IMR-90 (cell line): ENCODE data around the gene RPS19BP1. TPM values are rescaled to one million over a fixed set of nuclear protein-coding genes. Genes with fewer than 3 reads are reported as not detected.

ENCODE experiments used
- ATAC-seq: fragments of 200-7000 bp; cut with Tn5 transposase; 2 replicates; pipeline ENCODE4 v1.9.1; 2020; ENCODE audit warnings: low read depth, mild to moderate bottlenecking, moderate library complexity
- BruUV-seq: library from RNA; stranded (reverse); fragments of 400-500 nt; replicated peaks from 2 replicates; lab custom pipeline; 2021; lab: Mats Ljungman, UMichigan
- CTCF ChIA-PET: fragments of 300-600 bp; formaldehyde crosslinking; extraction: SDS; loops from one replicate; lab custom pipeline; 2021; ENCODE audit warnings: antibody characterized with exemption; lab: Yijun Ruan, JAX
- POLR2A ChIA-PET: fragments of 300-600 bp; sonication (Branson Sonifier 250); formaldehyde crosslinking; loops from one replicate; lab custom pipeline; 2022; ENCODE audit warnings: antibody characterized with exemption; ENCODE audit not compliant: unreplicated experiment; lab: Charles Lee
- DNase-seq: peaks from one replicate; pipeline ENCODE4 v3.0.0; 2013
- H2AFZ ChIP-seq: replicated peaks from 2 replicates; pipeline ENCODE3; 2013; ENCODE audit warnings: low read length, mild to moderate bottlenecking; ENCODE audit not compliant: poor library complexity
- H2AK5ac ChIP-seq: 2 replicates; pipeline ENCODE4 v1.6.1; 2013; ENCODE audit warnings: low read depth, low read length, inconsistent platforms
- H2AK9ac ChIP-seq: replicated peaks from 2 replicates; pipeline ENCODE3; 2013; ENCODE audit warnings: mild to moderate bottlenecking, low read depth, low read length, moderate library complexity; ENCODE audit not compliant: poor library complexity
- H2BK120ac ChIP-seq: 2 replicates; pipeline ENCODE4 v1.6.1; 2013; ENCODE audit warnings: low read depth, low read length, inconsistent platforms
- H2BK15ac ChIP-seq: 3 replicates; pipeline ENCODE4 v1.6.1; 2013; ENCODE audit warnings: low read depth, low read length, inconsistent platforms
- H2BK20ac ChIP-seq: 2 replicates; pipeline ENCODE4 v1.6.1; 2013; ENCODE audit warnings: low read depth, mild to moderate bottlenecking, inconsistent platforms, low read length, moderate library complexity
- H2BK5ac ChIP-seq: 2 replicates; pipeline ENCODE4 v1.6.1; 2013; ENCODE audit warnings: mild to moderate bottlenecking, low read depth, low read length, inconsistent platforms; ENCODE audit not compliant: poor library complexity, severe bottlenecking
- H3K14ac ChIP-seq: replicated peaks from 2 replicates; pipeline ENCODE4 v1.6.1; 2013; ENCODE audit warnings: low read depth, low read length, inconsistent platforms
- H3K18ac ChIP-seq: 2 replicates; pipeline ENCODE4 v1.6.1; 2013; ENCODE audit warnings: low read depth, low read length, control low read depth
- H3K23ac ChIP-seq: 2 replicates; pipeline ENCODE4 v1.6.1; 2013; ENCODE audit warnings: low read depth, low read length, inconsistent platforms
- H3K27ac ChIP-seq: 2 replicates; pipeline ENCODE4 v1.5.1; 2013; ENCODE audit warnings: mild to moderate bottlenecking, control low read depth, low read length; ENCODE audit not compliant: insufficient read depth
- H3K27me3 ChIP-seq: 2 replicates; pipeline ENCODE4 v1.6.1; 2013; ENCODE audit warnings: low read length; ENCODE audit not compliant: control insufficient read depth, insufficient read depth
- H3K36me3 ChIP-seq: 2 replicates; pipeline ENCODE4 v1.6.1; 2013; ENCODE audit warnings: low read length, mixed read lengths; ENCODE audit not compliant: control insufficient read depth, insufficient read depth
- H3K4ac ChIP-seq: 2 replicates; pipeline ENCODE4 v1.6.1; 2013; ENCODE audit warnings: low read depth, low read length, inconsistent platforms
- H3K4me1 ChIP-seq: 2 replicates; pipeline ENCODE4 v1.6.1; 2013; ENCODE audit warnings: low read length, mixed read lengths; ENCODE audit not compliant: control insufficient read depth, insufficient read depth
- H3K4me2 ChIP-seq: 2 replicates; pipeline ENCODE4 v1.6.1; 2013; ENCODE audit warnings: low read depth, mild to moderate bottlenecking, control low read depth, low read length, moderate library complexity
- H3K4me3 ChIP-seq: 2 replicates; pipeline ENCODE4 v1.5.1; 2013; ENCODE audit warnings: low read depth, mild to moderate bottlenecking, control low read depth, low read length, moderate library complexity; ENCODE audit not compliant: insufficient read depth
- H3K56ac ChIP-seq: 2 replicates; pipeline ENCODE4 v1.6.1; 2013; ENCODE audit warnings: low read length, inconsistent platforms; ENCODE audit not compliant: insufficient read depth; ENCODE audit errors: extremely low read depth
- H3K79me1 ChIP-seq, 2 experiments: 2 replicates each; pipeline ENCODE4 v1.6.1; 2013; ENCODE audit warnings: low read length in 2 of 2, inconsistent platforms in 1 of 2, low read depth in 1 of 2
- H3K9ac ChIP-seq: 2 replicates; pipeline ENCODE4 v1.6.1; 2013; ENCODE audit warnings: low read depth, low read length, control low read depth
- H3K9me1 ChIP-seq: 2 replicates; pipeline ENCODE4 v1.6.1; 2013; ENCODE audit warnings: low read length, inconsistent platforms; ENCODE audit not compliant: insufficient read depth
- H3K9me3 ChIP-seq: 2 replicates; pipeline ENCODE4 v1.6.1; 2013; ENCODE audit warnings: low read length; ENCODE audit not compliant: control insufficient read depth, insufficient read depth
- H4K20me1 ChIP-seq: 2 replicates; pipeline ENCODE4 v1.6.1; 2013; ENCODE audit warnings: low read length, inconsistent platforms; ENCODE audit not compliant: insufficient read depth
- H4K5ac ChIP-seq: 2 replicates; pipeline ENCODE4 v1.6.1; 2013; ENCODE audit warnings: mild to moderate bottlenecking, low read depth, low read length, control low read depth
- H4K8ac ChIP-seq, 2 experiments: 2 replicates each; pipeline ENCODE4 v1.6.1; 2013; ENCODE audit warnings: low read depth in 2 of 2, low read length in 2 of 2, control low read depth in 1 of 2, inconsistent platforms in 1 of 2
- H4K91ac ChIP-seq: 2 replicates; pipeline ENCODE4 v1.6.1; 2013; ENCODE audit warnings: low read depth, low read length, inconsistent platforms; ENCODE audit not compliant: insufficient read depth
- CHD1 ChIP-seq: IDR thresholded peaks from 2 replicates; pipeline ENCODE4 v1.6.1; 2012; ENCODE audit warnings: low read depth, low read length, improper control_type of control experiment
- CTCF ChIP-seq: conservative IDR thresholded peaks from 2 replicates; pipeline ENCODE4 v1.5.1; 2012; ENCODE audit warnings: mild to moderate bottlenecking, low read depth, low read length, improper control_type of control experiment
- ELK1 ChIP-seq: fragments of 150-350 bp; IDR thresholded peaks from 2 replicates; pipeline ENCODE4 v1.6.1; 2016; ENCODE audit warnings: low read depth, mild to moderate bottlenecking, low read length, moderate library complexity, borderline replicate concordance
- FOS ChIP-seq: fragments of 150-350 bp; IDR thresholded peaks from 2 replicates; pipeline ENCODE4 v1.6.1; 2016; ENCODE audit warnings: low read depth, low read length
- MAZ ChIP-seq: IDR thresholded peaks from 2 replicates; pipeline ENCODE4 v1.6.1; 2012; ENCODE audit warnings: low read depth, mild to moderate bottlenecking, low read length, improper control_type of control experiment, moderate library complexity, borderline replicate concordance
- MXI1 ChIP-seq: IDR thresholded peaks from 2 replicates; pipeline ENCODE4 v1.6.1; 2012; ENCODE audit warnings: low read depth, mild to moderate bottlenecking, low read length, moderate library complexity, borderline replicate concordance
- NFE2L2 ChIP-seq: fragments of 150-350 bp; IDR thresholded peaks from 2 replicates; pipeline ENCODE4 v1.6.1; 2016; ENCODE audit warnings: low read depth, mild to moderate bottlenecking, low read length
- RAD21 ChIP-seq: IDR thresholded peaks from 2 replicates; pipeline ENCODE4 v1.6.1; 2012; ENCODE audit warnings: low read length, improper control_type of control experiment
- RFX5 ChIP-seq: IDR thresholded peaks from 2 replicates; pipeline ENCODE4 v1.8.0; 2012; ENCODE audit warnings: low read depth, mild to moderate bottlenecking, low read length, moderate library complexity
- WGBS, 2 experiments: methylation state at CpG; one replicate each; pipeline versions ENCODE4 v1.1.5 to v1.1.7; 2013; ENCODE audit warnings: missing lambda C conversion rate in 2 of 2; ENCODE audit not compliant: insufficient read length in 1 of 2; ENCODE audit errors: extremely low coverage in 2 of 2; 5-methylcytosine and 5-hydroxymethylcytosine counted together
- dilution Hi-C: fragments of 300-500 bp; cut with HindIII; formaldehyde crosslinking; loops from one replicate; pipeline ENCODE4 v1.14.3; 2018; ENCODE audit warnings: low sequenced_read_pairs; ENCODE audit not compliant: unreplicated experiment
- in situ Hi-C: fragments of 300-500 bp; cut with MboI; formaldehyde crosslinking; loops from 3 replicates; pipeline ENCODE4 v1.14.3; 2019; ENCODE audit warnings: low sequenced_read_pairs, inconsistent platforms, mixed read lengths
- intact Hi-C: fragments of 100-400 bp; cut with micrococcal nuclease; formaldehyde crosslinking; loops from 2 replicates; pipeline ENCODE4 v1.10.0; 2022
- polyA plus RNA-seq, 3 experiments: library from polyadenylated mRNA; depleted of rRNA; stranded (reverse); fragments of >200 nt; gene quantifications; 2 replicates each; pipeline ENCODE4 v1.2.3, GENCODE V29; 2012; ENCODE audit warnings: low replicate concordance in 1 of 3
- total RNA-seq: library from RNA; depleted of rRNA; stranded (reverse); fragments of >200 nt; gene quantifications from 2 replicates; pipeline ENCODE4 v1.2.3, GENCODE V29; 2012

Gene RPS19BP1
- total and polyA plus RNA-seq, 2 of the 4 experiments (the other 2 are of a cell fraction) = 33.0 to 95.4 TPM

- Histone ChIP-seq H2AFZ (peak overlapping the region; percentile 8), H3K18ac (no peak overlapping the region), H3K14ac (no peak overlapping the region), H2BK20ac (no peak overlapping the region), H3K27me3 (peaks cover 15% of the 10 kb centered on the region), H3K36me3 (peaks cover 2% of the 10 kb centered on the region; the same call in 1 of the 2 replicates), H4K20me1 (peaks cover 4% of the 10 kb centered on the region; the same call in 1 of the 2 replicates), H3K56ac (no peak overlapping the region), H2AK9ac (peak overlapping the region; percentile 12), H3K4ac (no peak overlapping the region), H3K23ac (no peak overlapping the region), H2BK120ac (no peak overlapping the region), H2BK5ac (no peak overlapping the region), H3K9me1 (no peaks in the 10 kb centered on the region), H3K9ac (no peak overlapping the region), H3K4me3 (no peak overlapping the region), H2BK15ac (no peak overlapping the region), H3K79me1 (peaks cover 12 to 16% of the 10 kb centered on the region in 2 experiments), H3K9me3 (no peaks in the 10 kb centered on the region), H3K4me1 (peaks cover 6% of the 10 kb centered on the region), H4K91ac (no peak overlapping the region), H4K8ac (no peak overlapping the region), H3K27ac (no peak overlapping the region), H4K5ac (no peak overlapping the region), H2AK5ac (0 out of 2 replicates have a peak overlapping the region, but pooled peaks have one; percentile 3), H3K4me2 (no peak overlapping the region)
- dilution Hi-C loops (no loop called here), in situ Hi-C loops (loop anchor here (5.0 to 10.0 kb wide), 3 partner anchors 491 to 809 kb away; partner anchors contain the start of gene ADSL), intact Hi-C loops (loop anchor here (2.0 to 10.0 kb wide), 2 partner anchors 639 to 813 kb away; partner anchors contain the start of gene TNRC6B)
- WGBS, 2 experiments = 83% methylated on average over 2 of the region's 15 CpGs; no CpG with 5 or more reads in 1 of the 2 experiments
- ChIA-PET CTCF (interaction anchor here (1.6 to 4.0 kb wide), 2 partner anchors 486 to 488 kb away, joined by 3 to 29 read pairs; no protein-coding TSS in a partner anchor), POLR2A (no interaction called here)
- TF ChIP-seq ELK1 = no peak
- no peak for TF ChIP-seq RFX5
- no peak for TF ChIP-seq FOS
- TF ChIP-seq RAD21 = no peak
- no peak for TF ChIP-seq MXI1
- TF ChIP-seq CHD1 = no peak
- no peak for TF ChIP-seq MAZ
- TF ChIP-seq CTCF = no peak
- TF ChIP-seq NFE2L2 = no peak
- no TSS peak for BruUV-seq
- DNase-seq (no peak), ATAC-seq (no peak)
Measured at GRCh38 chr22:39535831-39536449, 3.4 kb upstream of the RPS19BP1 start.
